H1 (cell line): ENCODE measurements around the gene ZNF358.

Experiments
- BRCA1 ChIP-seq: IDR thresholded peaks from 2 replicates; pipeline ENCODE4 v1.6.1; 2012; ENCODE audit warnings: low read depth, low read length, improper control_type of control experiment
- GABPA ChIP-seq: IDR thresholded peaks from 2 replicates; pipeline ENCODE4 v1.6.1; 2011; ENCODE audit warnings: mild to moderate bottlenecking, low read length, moderate library complexity, borderline replicate concordance; ENCODE audit not compliant: insufficient read depth
- HDAC2 ChIP-seq, 2 experiments: fragments of 300-600 bp in 1 of 2; sonication (generic) in 1 of 2; IDR thresholded peaks; 2 replicates each; pipeline ENCODE4 v1.6.1; 2011 to 2012; ENCODE audit warnings: low read depth in 2 of 2, low read length in 2 of 2, mild to moderate bottlenecking in 2 of 2, moderate library complexity in 2 of 2, borderline replicate concordance in 1 of 2, inconsistent platforms in 1 of 2
- JUN ChIP-seq: IDR thresholded peaks from 2 replicates; pipeline ENCODE4 v1.6.1; 2011; ENCODE audit warnings: low read depth, mild to moderate bottlenecking, improper control_type of control experiment, low read length
- JUND ChIP-seq: IDR thresholded peaks from 2 replicates; pipeline ENCODE4 v1.6.1; 2011; ENCODE audit warnings: mild to moderate bottlenecking, improper control_type of control experiment, low read length
- KDM1A ChIP-seq: fragments of 200-600, 300-600 bp; sonication (generic); IDR thresholded peaks from 2 replicates; pipeline ENCODE4 v1.7.1; 2016; ENCODE audit warnings: mild to moderate bottlenecking, low read length, borderline replicate concordance
- POLR2A ChIP-seq, 2 experiments: IDR thresholded peaks; 1 replicate in 1 of 2; 2 replicates in 1 of 2; pipeline ENCODE4 v1.6.1; 2011; ENCODE audit warnings: low read depth in 2 of 2, low read length in 2 of 2, mild to moderate bottlenecking in 2 of 2; ENCODE audit errors: control extremely low read depth in 1 of 2
- SIN3A ChIP-seq, 2 experiments: IDR thresholded peaks in 1 of 2; conservative IDR thresholded peaks in 1 of 2; 2 replicates each; pipeline ENCODE4 v1.6.1; 2011 to 2012; ENCODE audit warnings: low read length in 2 of 2, improper control_type of control experiment in 1 of 2, low read depth in 1 of 2, mild to moderate bottlenecking in 1 of 2
- YY1 ChIP-seq: IDR thresholded peaks from 2 replicates; pipeline ENCODE4 v1.6.1; 2011; ENCODE audit warnings: low read depth, mild to moderate bottlenecking, low read length
- ZNF274 ChIP-seq: IDR thresholded peaks from 2 replicates; pipeline ENCODE4 v1.7.0; 2012; ENCODE audit warnings: low read length, borderline replicate concordance; ENCODE audit errors: extremely low read depth
- TF ChIP-seq, protein P1 (sequence below), 3 experiments: IDR thresholded peaks; 1 replicate in 2 of 3; 2 replicates in 1 of 3; pipeline versions ENCODE4 v1.5.1 to v1.6.1; 2011; ENCODE audit warnings: low read length in 3 of 3, mild to moderate bottlenecking in 3 of 3, inconsistent platforms in 2 of 3, low read depth in 1 of 3, moderate library complexity in 1 of 3; ENCODE audit not compliant: insufficient read depth in 1 of 3; ENCODE audit errors: control extremely low read depth in 1 of 3

DNA sequence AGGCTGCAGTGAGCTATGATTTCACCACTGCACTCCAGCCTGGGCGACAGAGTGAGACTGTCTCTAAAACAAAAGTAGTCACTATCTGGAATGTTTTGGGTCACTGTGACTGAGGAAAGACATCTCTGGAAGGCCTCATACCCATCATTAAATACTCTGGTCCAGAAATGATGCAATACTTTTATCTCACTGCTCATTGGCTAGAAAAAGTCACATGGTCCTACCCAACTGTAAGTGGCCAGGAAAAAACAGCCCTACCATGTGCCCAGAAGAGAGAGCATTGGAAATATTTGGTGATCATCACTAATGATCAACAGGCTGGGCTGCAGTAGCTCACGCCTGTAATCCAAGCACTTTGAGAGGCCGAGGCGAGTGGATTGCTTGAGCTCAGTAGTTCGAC lies 49.4 kb downstream of the ZNF358 start:
- TF ChIP-seq POLR2A (IDR thresholded peaks at IDR 0.05; ENCODE audit: control extremely low read depth in 1 of 2, low read depth in 2 of 2, low read length in 2 of 2) (no peak), ZNF274 (no peak), YY1 (no peak), GABPA (no peak), JUN (no peak), SIN3A (conservative IDR thresholded peaks at IDR 0.05 in 1 of 2, IDR thresholded peaks at IDR 0.05 in 1 of 2; ENCODE audit: low read depth in 1 of 2, low read length in 2 of 2) (no peak), KDM1A (no peak), BRCA1 (no peak), JUND (no peak), HDAC2 (IDR thresholded peaks at IDR 0.05; ENCODE audit: borderline replicate concordance in 1 of 2, low read depth in 2 of 2, low read length in 2 of 2) (no peak)
- TF ChIP-seq, protein P1, sequence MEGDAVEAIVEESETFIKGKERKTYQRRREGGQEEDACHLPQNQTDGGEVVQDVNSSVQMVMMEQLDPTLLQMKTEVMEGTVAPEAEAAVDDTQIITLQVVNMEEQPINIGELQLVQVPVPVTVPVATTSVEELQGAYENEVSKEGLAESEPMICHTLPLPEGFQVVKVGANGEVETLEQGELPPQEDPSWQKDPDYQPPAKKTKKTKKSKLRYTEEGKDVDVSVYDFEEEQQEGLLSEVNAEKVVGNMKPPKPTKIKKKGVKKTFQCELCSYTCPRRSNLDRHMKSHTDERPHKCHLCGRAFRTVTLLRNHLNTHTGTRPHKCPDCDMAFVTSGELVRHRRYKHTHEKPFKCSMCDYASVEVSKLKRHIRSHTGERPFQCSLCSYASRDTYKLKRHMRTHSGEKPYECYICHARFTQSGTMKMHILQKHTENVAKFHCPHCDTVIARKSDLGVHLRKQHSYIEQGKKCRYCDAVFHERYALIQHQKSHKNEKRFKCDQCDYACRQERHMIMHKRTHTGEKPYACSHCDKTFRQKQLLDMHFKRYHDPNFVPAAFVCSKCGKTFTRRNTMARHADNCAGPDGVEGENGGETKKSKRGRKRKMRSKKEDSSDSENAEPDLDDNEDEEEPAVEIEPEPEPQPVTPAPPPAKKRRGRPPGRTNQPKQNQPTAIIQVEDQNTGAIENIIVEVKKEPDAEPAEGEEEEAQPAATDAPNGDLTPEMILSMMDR (IDR thresholded peaks at IDR 0.05; ENCODE audit: control extremely low read depth in 1 of 3, insufficient read depth in 1 of 3, low read depth in 1 of 3, low read length in 3 of 3) = no peak
